ENCODE results near the gene WDR90.
A peak's percentile ranks its signal among the peaks of the same experiment; 100 is the strongest.

Gene WDR90

GRCh38 chr16:626787-627453, 22.2 kb upstream of the WDR90 start:
- peak; percentile 75 to 77 for DNase-seq (ENCODE audit: low read depth in 2 of 2)

GRCh38 chr16:627454-628239, 21.5 kb upstream of the WDR90 start:
- no peak for DNase-seq (ENCODE audit: low read depth in 2 of 2)

- DNase-seq (ENCODE audit: low read depth in 2 of 2) = no peak
Observed at GRCh38 chr16:628321-629061, 20.7 kb upstream of the WDR90 start.

GRCh38 chr16:629185-629832, 19.9 kb upstream of the WDR90 start:
- DNase-seq (ENCODE audit: low read depth in 2 of 2) = no peak

- no peak for DNase-seq (ENCODE audit: low read depth in 2 of 2)
Observed at GRCh38 chr16:629833-630248, 19.3 kb upstream of the WDR90 start.

GRCh38 chr16:630249-630814, 18.8 kb upstream of the WDR90 start:
- DNase-seq (ENCODE audit: low read depth in 2 of 2) = no peak

- no peak for DNase-seq (ENCODE audit: low read depth in 2 of 2)
Observed at GRCh38 chr16:630815-631405, 18.3 kb upstream of the WDR90 start, which contains the start of gene WFIKKN1. Gene WFIKKN1, plus strand, starts transcription at chr16:630985. Its CDS starts 269 bp downstream, at chr16:631254.

- DNase-seq (ENCODE audit: low read depth in 2 of 2) = no peak
Observed at GRCh38 chr16:631808-632358, 17.3 kb upstream of the WDR90 start.

GRCh38 chr16:632486-633335, 16.5 kb upstream of the WDR90 start:
- no peak for DNase-seq (ENCODE audit: low read depth in 2 of 2)

- DNase-seq (ENCODE audit: low read depth in 2 of 2) = no peak
Observed at GRCh38 chr16:633336-634050, 15.7 kb upstream of the WDR90 start.

GRCh38 chr16:634051-634670, 15.0 kb upstream of the WDR90 start:
- DNase-seq (ENCODE audit: low read depth in 2 of 2) = no peak

GRCh38 chr16:634996-635395, 14.2 kb upstream of the WDR90 start:
- DNase-seq (ENCODE audit: low read depth in 2 of 2) = no peak

GRCh38 chr16:635573-636205, 13.5 kb upstream of the WDR90 start:
- DNase-seq (ENCODE audit: low read depth in 2 of 2) = no peak

- peak; percentile 82 to 84 for DNase-seq (ENCODE audit: low read depth in 2 of 2)
Observed at GRCh38 chr16:636206-637080, 12.7 kb upstream of the WDR90 start, which contains the start of gene METTL26. Gene METTL26, minus strand, starts transcription at chr16:636305. Its CDS starts 15 bp downstream, at chr16:636290.

GRCh38 chr16:637081-638018, 11.8 kb upstream of the WDR90 start:
- peak; percentile 77 to 79 for DNase-seq (ENCODE audit: low read depth in 2 of 2)

- no peak for DNase-seq (ENCODE audit: low read depth in 2 of 2)
Observed at GRCh38 chr16:638034-638543, 11.1 kb upstream of the WDR90 start.

All from fibroblast of skin of left quadriceps (primary cell).